Mononuclear cell (primary cell): ENCODE measurements around the gene PTPRN2. TPM values are rescaled to one million over a fixed set of nuclear protein-coding genes. Genes with fewer than 3 reads are reported as not detected.
"Not testable (repeated sequence)": the region's sequence is repeated elsewhere in the genome, so short reads cannot be mapped to it uniquely, and the experiment has no call there.

Experiments used
- H3K27me3 ChIP-seq: 2 replicates; pipeline ENCODE4 v1.6.0; 2011; ENCODE audit warnings: low read length, control low read depth; ENCODE audit not compliant: insufficient read depth
- H3K4me1 ChIP-seq: 2 replicates; pipeline ENCODE4 v1.5.1; 2011; ENCODE audit warnings: mild to moderate bottlenecking, low read length, control low read depth; ENCODE audit not compliant: insufficient read depth
- H3K4me3 ChIP-seq: 2 replicates; pipeline ENCODE4 v1.5.1; 2011; ENCODE audit warnings: mild to moderate bottlenecking, low read length, moderate library complexity
- H3K9me3 ChIP-seq: 2 replicates; pipeline ENCODE4 v1.5.1; 2011; ENCODE audit warnings: low read depth, mild to moderate bottlenecking, control low read depth, low read length
- total RNA-seq: library from RNA; depleted of rRNA; stranded (reverse); fragments of >200 nt; gene quantifications from one replicate; pipeline ENCODE4 v1.2.3, GENCODE V29; 2012

PTPRN2 gene
- total RNA-seq, 1 donor, result 0.31 TPM

DNA sequence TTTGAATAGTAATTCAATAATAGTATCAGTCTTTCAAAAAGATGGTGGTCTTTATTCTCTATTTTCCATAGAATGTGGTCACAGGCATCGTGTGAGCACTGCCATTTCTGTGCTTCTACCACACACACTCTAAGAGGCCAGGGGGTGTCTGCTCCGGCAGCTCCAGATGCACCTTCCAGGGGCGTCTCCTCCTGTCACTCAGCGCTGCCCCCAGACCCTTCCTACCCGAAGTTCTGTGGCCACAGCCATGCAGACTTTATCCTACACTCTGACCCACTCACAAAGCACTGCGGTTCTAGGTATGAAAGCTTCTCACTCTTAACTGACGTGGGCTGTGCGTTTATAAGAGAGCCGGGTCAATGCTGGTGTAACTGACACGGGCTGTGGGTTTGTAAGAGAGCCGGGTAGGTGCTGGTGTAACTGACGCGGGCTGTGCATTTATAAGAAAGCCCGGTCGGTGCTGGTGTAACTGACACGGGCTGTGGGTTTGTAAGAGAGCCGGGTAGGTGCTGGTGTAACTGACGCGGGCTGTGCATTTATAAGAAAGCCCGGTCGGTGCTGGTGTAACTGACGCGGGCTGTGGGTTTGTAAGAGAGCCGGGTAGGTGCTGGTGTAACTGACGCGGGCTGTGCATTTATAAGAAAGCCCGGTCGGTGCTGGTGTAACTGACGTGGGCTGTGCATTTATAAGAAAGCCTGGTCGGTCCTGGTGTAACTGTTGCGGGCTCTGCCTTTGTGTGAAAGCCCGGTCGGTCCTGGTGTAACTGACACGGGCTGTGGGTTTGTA is 886.0 kb downstream of the PTPRN2 start:
- H3K4me1 ChIP-seq, H3K27me3 ChIP-seq, H3K4me3 ChIP-seq, H3K9me3 ChIP-seq: not testable (repeated sequence)

DNA sequence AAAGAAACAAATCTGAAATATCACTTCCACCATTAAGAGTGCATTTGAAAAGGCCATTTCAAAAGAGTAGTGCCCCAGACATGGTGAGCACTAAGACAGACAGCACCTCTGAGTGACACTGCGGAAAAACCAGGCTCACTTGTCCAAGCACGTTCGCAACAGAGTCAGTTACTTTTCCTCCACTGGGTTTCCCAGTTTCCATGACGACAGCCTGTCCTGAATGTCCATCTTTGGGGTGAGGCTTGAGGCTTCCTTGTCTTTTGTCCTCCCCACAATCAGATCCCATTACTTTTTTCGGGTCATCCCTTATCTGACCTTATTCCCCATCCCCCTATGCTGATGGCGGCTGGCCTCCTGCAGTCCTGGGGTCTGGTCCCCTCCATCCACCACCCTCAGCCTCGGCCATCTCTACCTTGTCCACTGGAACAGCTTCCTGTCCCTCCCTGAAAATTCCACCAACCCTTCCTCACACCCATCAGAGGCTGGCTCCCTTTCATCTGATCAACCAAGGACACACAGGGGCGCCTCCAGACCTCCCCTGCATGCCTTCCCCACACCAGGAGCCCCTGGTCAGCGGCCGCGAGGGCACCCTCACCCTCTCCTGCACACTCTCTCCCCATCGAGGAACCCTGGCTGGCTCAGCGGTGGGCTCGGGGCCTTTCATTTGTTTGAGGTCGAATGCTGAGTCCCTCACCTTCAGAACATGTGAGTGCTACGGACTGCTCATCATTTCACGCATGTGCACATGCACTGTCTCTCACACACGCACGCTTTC is 887.2 kb downstream of the PTPRN2 start:
- Histone ChIP-seq H3K27me3 (peaks cover 7% of the 10 kb centered on the region), H3K4me3 (no peak overlapping the region), H3K9me3 (no peaks in the 10 kb centered on the region), H3K4me1 (no peaks in the 10 kb centered on the region)

DNA sequence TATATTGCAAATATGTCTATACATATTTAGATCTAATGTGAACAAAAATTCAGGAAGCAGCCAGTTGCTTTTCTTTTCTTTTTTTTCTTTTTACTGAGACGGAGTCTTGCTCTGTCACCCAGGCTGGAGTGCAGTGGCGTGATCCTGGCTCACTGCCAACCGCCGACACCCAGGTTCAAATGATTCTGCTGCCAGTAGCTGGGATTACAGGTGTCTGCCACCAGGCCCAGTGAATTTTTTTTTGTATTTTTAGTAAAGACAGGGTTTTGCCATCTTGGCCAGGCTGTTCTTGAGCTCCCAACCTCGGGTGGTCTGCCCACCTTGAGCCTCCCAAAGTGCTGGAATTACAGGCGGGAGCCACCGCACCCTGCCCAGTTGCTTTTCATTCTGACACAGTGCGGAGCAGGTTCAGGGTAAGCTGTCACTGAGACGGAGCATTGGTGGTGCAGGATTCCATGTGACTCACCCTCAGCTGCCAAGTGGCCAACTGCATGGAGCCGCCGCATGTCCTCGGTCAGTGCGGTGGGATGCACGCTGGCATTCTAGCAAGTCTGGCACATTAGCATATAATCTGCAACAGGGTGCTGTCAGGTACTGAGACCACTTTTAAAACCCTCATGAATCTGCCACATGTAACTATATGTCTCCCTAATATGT is 888.1 kb downstream of the PTPRN2 start:
- H3K4me3 ChIP-seq, result no peak overlapping the region
- peaks cover 12% of the 10 kb centered on the region for H3K27me3 ChIP-seq
- no peaks in the 10 kb centered on the region for H3K4me1 ChIP-seq
- no peaks in the 10 kb centered on the region for H3K9me3 ChIP-seq

DNA sequence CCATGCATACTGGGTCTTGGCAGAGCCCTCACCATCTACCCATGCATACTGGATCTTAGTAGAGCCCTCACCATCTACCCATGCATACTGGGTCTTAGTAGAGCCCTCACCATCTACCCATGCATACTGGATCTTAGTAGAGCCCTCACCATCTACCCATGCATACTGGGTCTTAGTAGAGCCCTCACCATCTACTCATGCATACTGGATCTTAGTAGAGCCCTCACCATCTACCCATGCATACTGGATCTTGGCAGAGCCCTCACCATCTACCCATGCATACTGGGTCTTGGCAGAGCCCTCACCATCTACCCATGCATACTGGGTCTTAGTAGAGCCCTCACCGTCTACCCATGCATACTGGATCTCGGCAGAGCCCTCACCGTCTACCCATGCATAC is 890.3 kb downstream of the PTPRN2 start:
- H3K4me1 ChIP-seq, H3K4me3 ChIP-seq, H3K9me3 ChIP-seq: not testable (repeated sequence)
- H3K27me3 ChIP-seq, result peaks cover 21% of the 10 kb centered on the region

DNA sequence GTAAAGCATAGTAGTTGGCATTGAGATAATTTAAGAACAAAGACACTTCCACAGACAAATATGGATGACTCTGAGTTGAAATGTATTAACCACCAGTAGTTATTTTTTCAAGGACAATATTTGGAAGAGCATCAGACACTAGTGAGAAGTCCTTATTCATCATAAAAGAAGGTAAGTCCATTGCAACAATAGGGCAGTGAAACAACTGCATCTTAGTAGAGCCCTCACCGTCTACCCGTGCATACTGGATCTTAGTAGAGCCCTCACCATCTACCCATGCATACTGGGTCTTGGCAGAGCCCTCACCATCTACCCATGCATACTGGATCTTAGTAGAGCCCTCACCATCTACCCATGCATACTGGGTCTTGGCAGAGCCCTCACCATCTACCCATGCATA is 892.0 kb downstream of the PTPRN2 start:
- H3K27me3 ChIP-seq, result peaks cover 29% of the 10 kb centered on the region
- H3K4me3 ChIP-seq, H3K9me3 ChIP-seq, H3K4me1 ChIP-seq: not testable (repeated sequence)

DNA sequence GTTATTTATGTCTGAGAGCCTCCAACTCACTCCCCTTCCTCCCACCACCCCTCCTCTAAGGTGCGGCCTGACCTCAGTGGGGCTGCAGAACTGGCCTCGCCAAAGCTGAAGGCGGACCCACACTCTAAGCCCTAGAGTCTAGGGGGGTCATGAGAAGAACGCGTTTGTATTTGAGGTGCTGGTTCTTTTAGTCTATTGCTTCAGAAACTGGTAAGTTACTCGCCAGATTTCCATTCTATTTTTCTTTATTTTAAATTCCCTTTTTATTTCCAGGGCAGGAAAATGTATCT is 893.3 kb downstream of the PTPRN2 start:
- no peak overlapping the region for H3K4me3 ChIP-seq
- peaks cover 37% of the 10 kb centered on the region for H3K27me3 ChIP-seq
- H3K9me3 ChIP-seq, result no peaks in the 10 kb centered on the region
- peaks cover 3% of the 10 kb centered on the region for H3K4me1 ChIP-seq

DNA sequence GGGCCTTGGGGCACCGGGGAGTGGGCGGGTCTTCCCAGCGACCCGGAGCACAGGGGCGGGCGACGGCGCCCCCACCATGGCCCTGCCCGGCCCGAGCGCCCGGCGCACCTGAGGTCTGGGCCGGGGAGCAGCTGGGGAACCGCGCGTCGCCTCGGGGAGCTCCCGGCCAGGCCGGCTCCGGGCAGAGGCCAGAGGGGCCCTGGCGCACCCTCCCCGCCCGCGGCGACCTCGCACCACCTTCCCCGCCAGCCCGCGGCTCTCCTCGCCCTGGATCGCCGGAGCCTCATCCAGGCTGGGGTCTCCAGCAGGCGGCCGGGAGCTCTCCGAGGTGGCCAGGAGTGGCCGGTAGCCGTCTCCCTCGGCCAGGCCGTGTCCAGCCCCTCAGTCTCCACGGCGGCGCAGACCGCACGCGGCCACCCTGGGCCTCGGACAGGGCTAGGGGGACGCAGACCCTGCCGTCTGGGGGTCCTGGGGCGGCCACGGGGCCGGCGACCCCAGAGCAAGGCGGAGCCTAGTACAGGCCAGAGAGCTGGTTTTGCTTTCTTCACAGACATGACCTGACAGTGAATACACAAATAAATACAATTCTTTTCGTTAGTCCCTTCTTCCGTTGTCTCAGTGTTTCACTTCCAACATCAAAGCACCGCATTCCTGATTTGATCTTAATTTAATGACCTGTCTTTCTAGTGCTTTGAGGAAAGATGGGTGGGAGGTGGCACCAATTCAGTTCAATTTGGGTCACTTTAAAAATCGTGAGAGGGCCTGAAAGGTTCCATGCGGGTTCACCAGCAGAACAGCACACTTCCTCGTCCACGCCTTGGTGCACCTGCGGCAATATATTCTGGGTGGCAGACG is 893.9 kb downstream of the PTPRN2 start:
- no peak overlapping the region for H3K4me3 ChIP-seq
- H3K4me1 ChIP-seq, result peaks cover 6% of the 10 kb centered on the region
- H3K27me3 ChIP-seq, result peaks cover 43% of the 10 kb centered on the region
- no peaks in the 10 kb centered on the region for H3K9me3 ChIP-seq

DNA sequence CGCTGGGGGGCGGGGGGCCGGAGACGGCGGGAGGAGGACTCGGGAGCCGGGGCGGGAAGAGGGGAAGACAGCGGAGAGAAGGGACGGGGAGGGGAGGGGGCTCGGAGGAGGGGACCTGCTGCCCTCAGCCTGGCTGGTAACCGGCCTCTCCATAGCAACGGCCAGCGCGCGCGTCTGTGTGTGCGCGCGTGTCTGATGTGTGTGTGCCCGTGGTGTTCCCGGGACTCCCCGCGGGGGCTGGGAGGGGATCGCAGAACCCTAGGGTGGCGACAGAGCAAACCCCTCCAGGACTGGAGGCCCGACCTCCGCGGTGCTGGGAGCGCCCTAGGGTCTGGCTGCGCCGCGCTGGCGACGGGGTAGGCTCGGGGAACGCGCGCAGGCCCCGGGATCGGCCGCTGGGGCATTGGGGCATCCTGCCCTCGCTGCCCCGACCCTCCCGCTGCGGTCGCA is 894.5 kb downstream of the PTPRN2 start:
- peaks cover 44% of the 10 kb centered on the region for H3K27me3 ChIP-seq

DNA sequence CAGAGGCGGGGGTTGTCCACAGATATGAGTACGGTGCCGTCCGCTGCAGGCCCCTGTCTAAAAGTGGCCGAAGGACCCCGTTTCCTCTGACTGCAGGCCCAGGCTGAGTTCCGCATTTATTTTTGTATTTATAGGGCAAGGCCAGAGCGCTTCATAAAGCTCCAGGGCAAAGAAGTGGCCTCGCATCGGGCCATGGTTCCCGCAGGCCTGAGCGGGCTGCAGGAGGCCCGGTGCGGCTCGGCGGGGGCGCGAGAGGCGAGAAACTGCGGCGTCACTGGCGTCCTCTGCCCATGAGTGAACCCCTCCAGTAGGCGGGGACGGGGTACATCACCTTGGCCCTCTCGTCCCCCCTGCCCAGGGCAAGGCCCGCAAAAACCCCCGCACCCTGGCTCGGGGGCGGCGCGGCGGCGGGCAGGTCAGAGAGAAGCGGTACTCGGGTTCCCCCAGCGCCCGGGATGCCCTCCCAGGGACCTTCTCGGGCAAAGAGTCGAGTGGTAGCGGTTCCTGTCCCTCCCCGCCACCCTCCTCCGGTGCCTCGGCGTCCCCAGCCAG is 895.1 kb downstream of the PTPRN2 start:
- H3K27me3 ChIP-seq, result peaks cover 50% of the 10 kb centered on the region
- peaks cover 6% of the 10 kb centered on the region for H3K4me1 ChIP-seq
- H3K9me3 ChIP-seq, result no peaks in the 10 kb centered on the region
- no peak overlapping the region for H3K4me3 ChIP-seq

More for the DNA sequence above, 894.5 kb downstream of the PTPRN2 start:
- no peak overlapping the region for H3K4me3 ChIP-seq
- H3K4me1 ChIP-seq, result peaks cover 6% of the 10 kb centered on the region
- H3K9me3 ChIP-seq, result no peaks in the 10 kb centered on the region

DNA sequence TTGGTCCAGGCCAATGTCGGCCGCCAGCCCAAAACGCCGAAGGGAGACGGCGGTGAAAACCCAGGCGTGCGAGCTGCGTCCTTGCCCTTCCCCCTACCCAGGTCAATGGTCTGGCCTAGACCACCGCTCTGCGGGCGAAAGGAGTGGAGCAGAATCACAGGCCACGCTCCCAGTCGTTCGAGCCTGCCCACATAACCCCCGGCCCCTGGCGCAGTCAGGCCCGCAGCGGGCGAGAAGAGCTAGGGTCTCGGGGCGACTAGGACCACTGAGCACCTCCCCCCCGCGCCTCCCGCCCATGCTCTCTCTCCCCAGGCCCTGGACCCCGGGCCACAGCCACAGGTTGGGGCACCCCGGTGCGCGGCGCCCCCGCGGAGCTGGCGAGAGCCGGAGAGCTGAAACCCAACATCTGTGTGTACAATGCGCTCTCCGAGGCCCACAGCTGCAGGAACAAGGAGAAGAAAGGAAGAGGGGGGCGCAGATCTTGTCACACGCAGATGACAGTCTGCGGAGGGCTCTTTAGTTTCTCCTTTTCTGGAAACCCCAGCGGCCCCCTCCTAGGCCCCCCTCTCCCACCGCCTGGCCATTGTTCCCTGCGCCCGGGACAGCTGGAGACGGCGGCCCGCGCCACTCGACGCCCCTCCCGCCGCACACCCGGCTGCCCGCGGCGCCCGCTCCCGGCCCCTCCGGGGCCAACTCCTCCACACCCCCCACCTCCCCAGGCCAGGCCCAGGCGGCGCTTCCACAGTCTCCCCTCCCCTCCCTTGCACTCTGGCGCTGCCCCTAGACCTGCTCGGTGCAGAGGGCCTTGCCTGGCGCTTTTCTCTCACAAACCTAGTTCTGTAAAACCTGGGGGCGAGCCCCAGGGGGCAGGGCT is 895.8 kb downstream of the PTPRN2 start:
- Histone ChIP-seq H3K27me3 (peaks cover 57% of the 10 kb centered on the region), H3K4me3 (no peak overlapping the region), H3K4me1 (peaks cover 6% of the 10 kb centered on the region), H3K9me3 (no peaks in the 10 kb centered on the region)

DNA sequence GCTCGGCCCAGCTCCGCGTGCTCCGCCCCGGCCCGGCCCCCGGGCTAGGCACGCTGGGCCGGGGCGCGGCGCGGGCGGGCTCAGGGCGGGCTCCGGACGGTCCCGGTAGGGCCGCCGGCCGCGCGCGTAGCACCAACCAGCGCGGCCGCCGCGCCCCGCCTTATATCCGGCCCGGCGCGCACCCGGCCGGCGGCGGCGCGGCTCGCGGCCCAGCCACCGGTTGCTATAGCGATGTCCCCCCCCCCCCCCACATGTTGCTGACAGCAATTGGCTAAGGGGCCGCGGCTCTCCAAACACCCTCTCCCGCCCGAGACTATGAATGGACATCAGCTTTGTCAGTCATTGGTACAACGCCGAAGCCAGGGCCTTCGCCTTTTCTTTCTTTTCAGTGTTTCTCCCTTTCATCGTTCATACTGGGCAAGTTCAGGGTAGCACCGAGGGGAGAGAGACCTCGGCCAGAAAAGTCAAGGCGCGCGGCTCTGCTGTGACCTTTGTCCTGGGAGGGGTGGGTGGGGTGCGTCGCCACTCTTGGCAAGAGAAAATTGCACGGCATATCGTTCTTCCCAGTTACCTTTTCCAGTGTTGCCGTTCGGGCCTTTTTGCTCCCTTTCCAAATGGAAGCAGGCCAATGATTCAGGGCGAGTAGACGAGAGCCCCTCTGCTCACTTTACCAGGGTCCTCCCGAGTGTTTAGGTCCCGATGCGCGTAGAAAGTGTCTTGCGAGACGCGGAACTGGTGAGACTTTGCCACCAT is 896.6 kb downstream of the PTPRN2 start:
- H3K9me3 ChIP-seq, result no peaks in the 10 kb centered on the region
- H3K4me1 ChIP-seq, result peaks cover 6% of the 10 kb centered on the region
- peaks cover 65% of the 10 kb centered on the region for H3K27me3 ChIP-seq
- H3K4me3 ChIP-seq, result no peak overlapping the region

DNA sequence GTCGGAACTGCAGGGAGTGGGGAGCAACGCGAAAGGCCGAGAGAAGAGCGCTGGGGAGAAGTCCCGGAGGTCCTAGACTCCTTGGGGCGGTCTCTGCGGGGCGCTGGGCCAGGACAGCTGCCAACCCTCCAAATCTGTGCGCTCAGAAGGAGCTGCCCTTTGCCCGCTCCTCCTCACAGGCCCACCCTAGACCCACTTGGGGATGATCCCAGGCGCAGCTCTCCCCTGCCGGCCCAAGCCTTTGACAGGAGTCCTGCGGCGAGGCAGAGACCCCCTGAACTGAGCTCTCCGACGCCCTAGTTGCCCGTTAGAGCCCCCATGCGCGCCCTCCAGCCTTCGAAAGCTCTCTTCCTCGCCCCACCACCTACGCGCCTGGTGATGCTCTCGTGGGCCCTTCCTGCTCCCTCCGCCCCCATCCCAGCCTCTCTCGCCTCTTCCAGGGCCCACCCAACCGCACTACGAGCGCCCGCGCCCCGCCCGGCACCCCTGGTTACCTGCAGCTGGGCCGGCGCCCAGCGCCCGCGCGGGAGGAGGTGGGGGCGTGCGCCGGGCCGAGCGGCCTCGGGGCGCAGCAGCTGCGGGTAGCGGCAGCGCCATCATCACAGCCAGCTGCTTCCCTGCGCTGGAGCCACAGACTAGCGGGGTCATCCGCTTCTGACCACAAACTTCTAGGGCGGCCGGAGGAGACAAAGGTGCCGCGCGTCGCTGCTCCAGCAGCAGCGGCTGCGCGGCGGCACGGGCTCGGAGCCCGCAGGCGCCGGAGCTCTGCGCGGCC is 897.4 kb downstream of the PTPRN2 start:
- Histone ChIP-seq H3K9me3 (no peaks in the 10 kb centered on the region), H3K4me1 (peaks cover 6% of the 10 kb centered on the region), H3K4me3 (no peak overlapping the region), H3K27me3 (peaks cover 68% of the 10 kb centered on the region)
